ENCODE data around the gene LDB2. TPM values are rescaled to one million over a fixed set of nuclear protein-coding genes. Genes with fewer than 3 reads are reported as not detected.
"Not testable (repeated sequence)": the region's sequence is repeated elsewhere in the genome, so short reads cannot be mapped to it uniquely, and the experiment has no call there.

The LDB2 gene
- total RNA-seq, 1 donor from 2014 or later: 27.4 TPM

DNA sequence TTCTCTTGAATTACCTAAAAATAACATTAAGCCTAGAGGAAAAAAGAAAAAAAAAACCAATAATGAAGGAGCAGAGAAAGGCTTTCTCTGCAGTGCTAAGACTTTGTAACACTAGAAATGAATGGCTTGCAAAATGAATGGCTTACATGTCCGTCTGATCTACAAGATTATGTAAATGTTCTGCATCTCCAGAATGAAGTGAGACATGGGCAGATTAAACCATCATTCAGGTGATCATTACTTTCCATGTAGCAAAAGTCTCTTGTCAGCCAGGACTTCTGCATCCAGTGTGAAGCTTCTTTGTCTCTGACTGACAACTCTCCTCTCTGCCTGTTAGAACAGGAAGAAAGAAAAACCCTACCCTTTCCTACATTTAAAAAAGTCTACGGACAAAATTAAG lies 304.3 kb downstream of the LDB2 start:
- DNase-seq: no peak
- intact Hi-C loops (cut with micrococcal nuclease): no loop called here
- no peak for ATAC-seq

DNA sequence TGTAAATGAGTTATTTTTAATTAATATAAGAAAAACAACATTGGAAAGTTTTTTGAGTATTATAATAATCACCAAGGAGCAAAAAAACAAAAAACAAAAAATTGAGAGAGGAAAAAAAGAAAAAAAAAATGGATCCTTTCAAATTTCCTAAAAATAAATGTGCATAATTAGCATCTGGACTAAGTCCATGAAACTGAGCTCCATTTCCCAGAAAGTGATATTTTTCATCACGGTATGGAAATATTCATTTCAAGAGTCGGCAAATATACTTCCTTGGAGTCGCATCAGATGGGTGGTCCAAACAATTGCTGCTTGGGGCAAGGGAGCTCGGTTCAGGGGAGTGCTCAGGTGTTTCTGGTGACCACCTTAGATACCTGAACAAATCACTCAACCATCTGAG lies 305.1 kb downstream of the LDB2 start:
- intact Hi-C loops (cut with micrococcal nuclease): no loop called here

DNA sequence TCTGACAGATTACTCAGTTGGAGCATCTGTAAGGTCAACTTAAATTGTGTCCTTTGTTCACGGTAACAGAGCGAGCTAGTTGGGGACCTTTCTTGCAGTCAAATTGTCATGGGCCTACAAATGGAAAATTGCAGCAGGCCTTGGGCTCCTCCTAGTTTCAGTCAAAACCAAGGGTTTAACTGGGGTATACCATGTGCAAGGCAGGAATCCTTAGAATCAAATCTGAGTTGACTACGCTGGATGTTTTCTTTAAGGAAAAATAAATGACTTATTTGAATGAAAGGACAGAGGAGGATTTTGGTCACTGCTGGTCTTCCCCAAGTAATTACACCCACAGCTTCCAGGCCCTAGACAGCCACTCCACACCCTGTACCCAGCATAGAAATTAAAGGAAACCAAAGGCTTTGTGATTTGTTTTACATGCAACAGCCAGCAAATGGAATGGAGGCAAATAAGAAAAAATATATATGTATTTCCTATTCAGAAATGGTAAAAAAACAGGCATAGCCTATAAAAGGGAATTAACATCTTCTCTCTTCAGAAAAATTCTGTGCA lies 307.1 kb downstream of the LDB2 start:
- intact Hi-C loops (cut with micrococcal nuclease): no loop called here
- DNase-seq (no peak), ATAC-seq (no peak)

More for the DNA sequence above, 305.1 kb downstream of the LDB2 start:
- ATAC-seq: no peak
- DNase-seq: no peak

DNA sequence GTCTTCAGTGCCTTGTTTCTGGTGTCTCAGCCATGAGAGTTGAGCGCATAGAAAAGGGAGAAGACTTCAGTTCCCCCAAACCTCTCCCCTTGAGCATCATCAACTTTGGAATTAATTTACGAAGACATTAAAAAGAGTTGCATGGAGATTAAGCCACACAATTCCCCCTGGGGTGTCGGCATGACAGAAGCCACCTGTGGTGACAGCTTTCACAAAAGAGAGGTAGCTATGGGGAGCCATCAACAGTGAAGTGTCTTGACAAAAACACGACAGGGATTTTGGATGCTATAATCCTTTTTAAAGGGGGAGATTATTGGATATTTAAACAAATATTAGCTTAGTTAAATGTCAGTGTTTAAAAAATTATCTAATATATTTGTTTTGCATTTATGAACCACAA lies 307.6 kb downstream of the LDB2 start:
- DNase-seq (no peak), ATAC-seq (no peak)
- intact Hi-C loops (cut with micrococcal nuclease): no loop called here

DNA sequence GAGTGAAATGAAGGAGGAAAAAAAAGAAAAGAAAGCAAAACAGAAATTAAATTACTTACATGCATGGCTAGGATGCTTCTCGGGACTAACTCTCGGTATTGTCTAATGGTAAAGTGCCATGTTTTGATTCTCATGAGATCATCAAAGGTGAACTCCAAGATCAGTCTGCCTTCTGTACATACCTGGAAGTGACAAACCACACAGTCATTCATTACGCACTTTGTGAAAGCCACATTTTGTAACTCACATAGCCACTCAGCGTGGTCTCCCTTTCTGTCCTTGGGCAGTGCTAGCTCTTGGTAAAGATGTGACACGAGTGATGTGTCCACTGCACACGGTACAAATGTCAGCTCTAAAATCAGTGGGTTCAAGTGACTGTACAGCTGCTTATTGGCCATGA lies 309.8 kb downstream of the LDB2 start:
- ATAC-seq (no peak), DNase-seq (no peak)
- intact Hi-C loops (cut with micrococcal nuclease): no loop called here

DNA sequence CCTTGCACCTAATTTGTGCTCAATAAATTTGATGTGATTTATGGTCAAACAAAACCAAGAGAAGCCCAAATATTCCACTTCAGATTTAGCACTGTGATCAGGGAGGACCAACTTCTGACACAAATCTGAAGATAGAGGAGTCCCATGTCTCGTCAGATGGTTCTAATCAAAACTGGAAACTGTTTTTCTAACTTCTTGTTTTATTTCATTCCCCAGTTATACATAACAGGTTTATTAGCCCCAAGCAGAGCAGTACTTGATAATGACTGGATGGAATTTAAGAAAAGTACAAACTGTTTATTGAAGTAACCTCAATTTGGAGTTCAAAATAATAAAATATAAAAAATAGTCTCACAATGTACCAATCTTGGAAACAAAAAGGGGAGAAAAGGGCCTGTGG lies 310.3 kb downstream of the LDB2 start:
- intact Hi-C loops (cut with micrococcal nuclease): no loop called here
- ATAC-seq: no peak
- no peak for DNase-seq

DNA sequence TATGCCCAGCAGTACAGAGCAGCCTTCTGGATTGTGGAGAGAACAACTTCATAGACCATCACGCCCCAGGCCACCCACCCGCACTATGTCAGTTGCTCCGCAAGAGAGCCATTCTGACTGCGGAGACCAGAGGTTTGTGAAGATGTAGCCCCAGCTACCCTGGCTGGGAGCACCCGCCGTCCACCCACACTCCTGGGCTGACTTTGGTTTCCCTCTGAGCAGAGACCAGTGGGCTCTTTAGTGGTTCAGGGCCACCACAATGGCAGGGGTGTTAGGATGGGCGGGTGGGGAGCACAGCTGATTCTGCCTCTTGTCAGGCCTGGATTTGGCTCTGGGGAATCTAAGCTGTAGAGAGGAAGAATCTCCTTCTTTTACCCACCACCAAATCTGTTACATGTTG lies 313.4 kb downstream of the LDB2 start:
- ATAC-seq (no peak), DNase-seq (no peak)
- intact Hi-C loops (cut with micrococcal nuclease): no loop called here

DNA sequence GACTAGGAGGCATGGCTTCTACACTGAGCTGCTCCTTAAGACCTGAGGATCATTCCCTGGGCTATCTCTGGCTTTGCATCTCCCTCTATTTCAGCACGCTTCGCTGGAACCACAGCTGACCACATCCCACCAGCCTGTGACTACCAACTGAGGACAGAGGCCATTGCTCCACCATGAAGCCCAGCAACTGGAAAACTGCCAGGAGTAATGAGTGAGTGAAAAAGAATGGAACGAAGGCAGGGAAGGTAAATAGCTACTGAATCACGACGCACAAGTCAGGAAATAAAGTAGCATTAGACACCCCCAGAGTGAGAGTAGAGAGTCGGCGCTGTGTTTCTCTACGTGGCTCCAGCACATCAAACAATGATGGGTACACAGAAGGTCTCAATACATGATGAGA lies 314.7 kb downstream of the LDB2 start:
- no peak for ATAC-seq
- intact Hi-C loops (cut with micrococcal nuclease): no loop called here
- no peak for DNase-seq

DNA sequence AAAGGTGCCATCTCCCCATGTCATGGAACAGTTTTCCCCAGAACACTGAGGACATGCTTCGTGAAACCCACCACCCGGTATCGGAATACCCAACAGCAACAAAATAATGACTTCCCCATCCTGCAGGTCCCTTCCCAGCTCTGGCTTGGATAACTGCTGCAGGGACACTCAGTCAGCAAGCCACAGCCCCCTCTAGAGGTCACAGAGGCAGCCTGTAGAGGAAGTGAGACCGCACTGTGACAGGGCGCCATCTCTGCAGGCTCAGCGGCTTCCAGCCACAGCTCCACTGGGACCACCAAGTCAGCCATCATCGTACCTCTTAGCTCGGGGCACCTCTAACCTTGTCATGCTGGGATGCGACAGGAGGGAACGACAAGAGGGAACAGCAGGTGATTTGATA lies 315.9 kb downstream of the LDB2 start:
- DNase-seq (no peak), ATAC-seq (no peak)
- intact Hi-C loops (cut with micrococcal nuclease): no loop called here

DNA sequence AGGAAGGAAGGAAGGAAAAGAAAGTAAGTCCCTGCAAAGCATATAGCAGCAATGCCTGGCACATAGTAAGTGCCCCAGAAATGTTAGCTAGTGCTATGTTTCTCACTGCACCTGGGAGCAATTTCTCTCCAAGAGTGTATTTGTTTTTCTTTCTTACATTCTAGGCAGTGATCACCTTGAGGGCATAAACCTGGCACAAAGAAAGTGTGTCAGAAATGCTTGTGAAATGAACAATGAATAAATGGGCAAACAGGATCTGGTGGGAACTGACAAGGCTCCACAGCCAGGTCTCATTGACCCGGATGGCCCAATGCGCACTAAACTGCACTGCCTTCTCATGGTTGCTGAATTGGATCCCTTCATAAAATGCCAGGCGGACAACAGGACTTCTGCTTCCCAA lies 316.4 kb downstream of the LDB2 start:
- intact Hi-C loops (cut with micrococcal nuclease): no loop called here
- ATAC-seq (no peak), DNase-seq (no peak)

DNA sequence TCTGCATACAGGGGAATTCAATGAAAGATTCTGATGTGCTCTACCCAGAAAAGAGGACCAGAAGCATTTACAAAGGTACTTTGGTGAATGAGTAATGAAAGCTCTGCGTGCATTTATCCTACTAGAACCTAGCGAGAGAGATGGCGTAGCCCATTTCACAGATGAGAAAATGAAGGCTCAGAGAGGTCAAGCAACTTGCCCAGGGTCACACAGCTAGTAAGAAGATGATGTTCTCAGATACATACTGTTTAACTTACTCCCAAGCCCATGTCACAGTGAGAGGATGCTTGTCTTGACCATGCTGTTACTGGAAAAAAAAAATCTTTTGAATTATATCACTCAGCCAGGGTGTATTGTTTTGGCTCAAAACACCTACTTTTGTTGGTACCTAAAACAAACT lies 317.3 kb downstream of the LDB2 start:
- ATAC-seq: no peak

DNA sequence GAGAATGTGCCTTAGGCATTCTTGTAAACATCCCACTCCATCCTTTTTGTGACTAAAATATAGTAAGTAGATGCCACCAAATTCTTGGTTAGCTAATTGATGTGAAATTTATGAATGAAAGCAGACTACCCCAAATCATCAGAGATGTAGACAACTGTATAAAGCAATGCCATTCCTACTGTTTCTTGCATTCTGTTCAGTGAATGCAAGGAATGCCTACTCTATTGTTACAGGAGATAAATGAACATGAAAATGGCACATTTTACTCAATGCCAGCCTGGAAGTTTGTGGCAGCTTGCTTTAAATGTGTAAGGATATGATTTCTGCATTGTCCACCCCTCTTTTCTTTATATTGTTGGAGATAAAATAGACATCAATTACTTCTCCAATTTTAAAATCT lies 317.9 kb downstream of the LDB2 start:
- intact Hi-C loops (cut with micrococcal nuclease): no loop called here
- ATAC-seq (no peak), DNase-seq (no peak)

More for the DNA sequence above, 317.3 kb downstream of the LDB2 start:
- no peak for DNase-seq
- intact Hi-C loops (cut with micrococcal nuclease): no loop called here

DNA sequence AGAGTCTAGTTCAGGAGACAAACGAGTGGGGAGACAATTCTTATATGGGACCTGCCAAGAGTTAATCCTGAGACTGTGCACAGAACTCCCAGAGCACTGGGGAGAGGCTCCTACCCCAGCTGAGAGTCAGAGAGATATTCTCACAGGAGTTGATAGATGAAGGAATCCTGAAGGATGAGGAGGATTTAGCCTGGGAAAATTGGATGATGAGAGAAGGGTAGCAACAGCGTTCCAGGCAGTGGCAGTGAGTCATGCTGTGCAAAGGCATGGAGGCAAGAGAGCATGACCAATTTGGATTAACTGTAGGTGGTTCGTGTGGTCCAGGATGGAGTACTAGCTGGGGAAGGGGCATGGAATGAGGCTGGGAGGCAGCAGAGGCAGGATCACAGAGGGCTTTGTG lies 318.6 kb downstream of the LDB2 start:
- DNase-seq: no peak
- no peak for ATAC-seq
- intact Hi-C loops (cut with micrococcal nuclease): no loop called here

DNA sequence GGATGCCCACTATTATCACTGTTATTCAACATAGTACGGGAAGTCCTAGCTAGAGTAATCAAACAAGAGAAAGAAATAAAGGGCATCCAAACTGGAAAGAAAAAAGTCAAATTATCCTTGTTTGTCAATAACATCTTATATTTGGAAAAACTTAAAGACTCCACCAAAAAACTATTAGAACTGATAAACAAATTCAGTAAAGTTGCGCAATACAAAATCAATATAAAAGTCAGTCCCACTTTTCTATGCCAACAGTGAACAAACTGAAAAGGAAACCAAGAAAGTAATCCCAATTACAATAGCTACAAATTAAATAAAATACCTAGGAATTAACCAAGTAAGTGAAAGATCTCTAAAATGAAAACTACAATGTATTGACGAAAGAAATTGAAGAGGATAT lies 321.3 kb downstream of the LDB2 start:
- ATAC-seq: no peak
- intact Hi-C loops (cut with micrococcal nuclease): no loop called here
- no peak for DNase-seq

DNA sequence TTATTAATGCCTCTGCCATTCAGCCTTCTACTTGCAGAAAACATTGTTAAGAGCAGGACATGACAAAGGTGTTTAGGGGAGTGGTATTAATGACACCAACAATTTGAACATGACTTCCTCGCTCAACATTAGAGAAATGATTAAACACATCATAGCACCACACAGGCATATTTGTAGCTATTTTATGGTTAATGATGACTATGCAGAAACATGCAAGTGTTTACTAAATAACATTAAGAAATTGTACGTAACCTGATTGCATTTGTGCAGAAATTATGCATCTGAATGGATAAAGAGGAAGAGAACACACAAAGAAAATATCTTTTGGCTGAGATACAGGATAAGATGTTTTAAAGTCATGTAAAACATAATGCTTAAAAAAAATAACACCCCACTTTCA lies 323.5 kb downstream of the LDB2 start:
- ATAC-seq (no peak), DNase-seq (no peak)
- intact Hi-C loops (cut with micrococcal nuclease): no loop called here

DNA sequence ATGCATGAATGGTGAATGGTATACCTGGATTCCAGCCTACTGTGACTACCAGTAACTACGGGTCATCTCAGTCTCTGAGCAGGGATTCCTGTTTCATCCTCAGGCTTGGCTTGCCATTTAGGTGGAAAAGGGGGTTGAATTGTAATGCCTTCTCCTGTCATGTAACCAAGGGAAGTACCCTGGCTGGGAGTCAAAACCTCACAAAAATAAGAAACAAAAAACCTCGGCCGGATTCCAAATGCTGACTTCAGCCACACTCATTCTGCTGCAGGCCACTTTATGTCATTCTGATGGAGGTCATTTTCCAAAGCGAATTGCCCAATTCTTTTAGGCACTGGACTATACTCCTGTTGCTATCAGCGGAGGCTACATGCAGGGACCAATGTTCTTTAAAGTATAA lies 324.7 kb downstream of the LDB2 start:
- intact Hi-C loops (cut with micrococcal nuclease): no loop called here

DNA sequence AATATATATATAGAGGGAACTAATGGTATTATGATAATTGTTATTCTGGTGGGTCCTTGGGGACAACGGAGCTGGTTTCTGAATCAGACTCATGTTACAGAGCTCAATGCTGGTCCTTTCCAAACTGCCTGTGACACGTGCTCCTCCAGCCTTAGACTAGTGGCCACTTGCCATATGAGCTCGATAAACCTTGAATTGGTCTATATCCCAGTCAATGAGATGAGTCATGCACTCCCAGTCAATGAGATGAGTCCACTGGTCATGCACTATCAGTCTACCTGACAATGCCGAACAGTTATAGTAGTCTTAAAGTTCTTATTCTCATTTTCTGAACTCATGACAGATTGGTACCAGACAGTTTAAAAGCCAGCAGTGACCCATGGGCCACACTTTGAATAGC lies 325.2 kb downstream of the LDB2 start:
- intact Hi-C loops (cut with micrococcal nuclease): no loop called here
- peak; percentile 84 for ATAC-seq
- no peak for DNase-seq

More for the DNA sequence above, 324.7 kb downstream of the LDB2 start:
- ATAC-seq (peak; percentile 94), DNase-seq (no peak)

DNA sequence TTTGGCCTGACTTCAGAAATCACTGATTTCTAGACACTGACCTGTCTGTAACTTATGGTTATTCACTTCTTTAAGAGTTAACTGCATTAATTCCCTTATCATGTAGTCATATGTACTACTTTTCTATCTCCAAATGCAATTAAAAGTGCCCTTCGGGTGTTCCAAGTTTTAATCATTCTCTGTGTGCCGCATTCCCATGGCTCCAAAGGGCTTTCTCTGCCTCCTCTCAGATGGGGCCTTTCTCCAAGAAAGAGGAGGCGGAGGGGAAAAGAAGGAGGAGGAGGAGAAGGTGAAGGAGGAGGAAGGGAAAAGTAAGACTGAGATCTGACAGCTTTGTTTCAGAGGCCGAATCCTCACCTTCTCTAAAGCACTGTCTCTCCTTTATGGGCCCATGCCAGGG lies 325.8 kb downstream of the LDB2 start:
- peak; percentile 16 for ATAC-seq

DNA sequence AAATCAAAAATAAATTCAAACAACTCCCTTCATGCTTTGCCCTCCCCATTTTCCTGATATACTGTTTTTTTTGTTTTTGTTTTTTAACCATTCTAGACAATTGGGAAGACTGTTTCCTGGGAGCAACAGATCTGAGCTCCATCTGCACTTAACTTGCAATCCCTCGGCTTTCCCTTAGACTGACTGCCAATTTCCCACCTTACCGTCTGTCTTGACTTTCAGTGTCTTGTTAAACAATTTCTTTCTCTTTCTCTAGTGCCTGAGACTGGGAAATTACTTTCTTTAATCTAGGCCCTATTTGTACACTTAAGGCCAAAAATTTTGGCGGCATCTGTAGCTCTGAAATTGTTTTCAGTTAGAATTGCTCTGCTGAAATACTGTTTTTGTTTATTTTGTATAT lies 326.3 kb downstream of the LDB2 start:
- ATAC-seq (no peak), DNase-seq (no peak)
- intact Hi-C loops (cut with micrococcal nuclease): no loop called here

More for the DNA sequence above, 325.8 kb downstream of the LDB2 start:
- intact Hi-C loops (cut with micrococcal nuclease): no loop called here
- DNase-seq: no peak

DNA sequence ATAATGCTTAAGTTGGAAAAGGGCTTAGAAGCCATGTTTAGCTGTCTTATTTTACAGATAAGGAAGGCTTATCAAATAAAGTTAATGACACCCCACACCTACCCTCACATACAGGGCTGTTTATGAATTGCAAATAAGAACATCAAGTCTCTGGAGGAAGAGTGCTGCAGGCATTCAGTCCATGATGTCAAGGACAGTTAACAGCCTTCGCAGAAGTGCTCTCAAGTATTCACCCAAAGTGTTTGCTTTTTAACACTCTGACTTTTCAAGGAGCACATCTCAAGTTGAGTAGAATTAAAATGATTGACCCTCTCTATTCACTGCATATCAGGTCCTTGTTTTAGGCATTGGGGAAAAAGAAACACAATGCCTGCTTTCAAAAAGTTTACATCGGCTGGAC lies 328.7 kb downstream of the LDB2 start:
- ATAC-seq: no peak
- intact Hi-C loops (cut with micrococcal nuclease): no loop called here
- no peak for DNase-seq

DNA sequence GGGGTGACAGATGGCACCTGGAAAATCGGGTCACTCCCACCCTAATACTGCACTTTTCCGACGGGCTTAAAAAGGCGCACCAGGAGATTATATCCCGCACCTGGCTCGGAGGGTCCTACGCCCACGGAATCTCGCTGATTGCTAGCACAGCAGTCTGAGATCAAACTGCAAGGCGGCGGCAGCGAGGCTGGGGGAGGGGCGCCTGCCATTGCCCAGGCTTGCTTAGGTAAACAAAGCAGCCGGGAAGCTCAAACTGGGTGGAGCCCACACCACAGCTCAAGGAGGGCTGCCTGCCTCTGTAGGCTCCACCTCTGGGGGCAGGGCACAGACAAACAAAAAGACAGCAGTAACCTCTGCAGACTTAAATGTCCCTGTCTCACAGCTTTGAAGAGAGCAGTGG lies 341.1 kb downstream of the LDB2 start:
- ATAC-seq; DNase-seq; intact Hi-C loops (cut with micrococcal nuclease): not testable (repeated sequence)

DNA sequence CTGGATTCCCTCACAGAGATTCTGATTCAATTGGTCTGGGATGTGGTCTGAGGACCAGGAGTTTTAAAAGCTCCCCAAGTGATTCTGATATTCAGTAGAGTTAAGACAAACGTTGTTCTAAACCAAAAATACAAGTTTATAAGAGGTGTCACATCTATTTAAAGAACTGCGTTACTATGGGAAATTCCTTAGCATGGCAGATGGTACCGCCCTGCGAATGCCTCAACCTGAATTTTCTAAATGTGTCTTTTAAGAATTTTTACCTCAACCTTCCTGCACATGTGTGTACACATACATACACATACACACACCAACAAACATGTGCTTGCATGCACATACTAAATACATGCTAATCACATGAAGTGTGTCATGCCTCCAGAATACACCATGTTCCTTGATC lies 343.3 kb downstream of the LDB2 start:
- ATAC-seq: no peak
- no peak for DNase-seq
- intact Hi-C loops (cut with micrococcal nuclease): no loop called here

Measured in left ventricle myocardium superior (tissue), 1 donor.